K562 (cell line): ENCODE results near the gene CCDC159. TPM values are rescaled to one million over a fixed set of nuclear protein-coding genes. Genes with fewer than 3 reads are reported as not detected.
A peak's percentile ranks its signal among the peaks of the same experiment; 100 is the strongest.

Experiments
- MGA ChIP-seq: fragments of 450-650 bp; IDR thresholded peaks from 2 replicates; pipeline ENCODE4 v1.6.1; 2016; ENCODE audit warnings: mild to moderate bottlenecking, moderate library complexity
- MITF ChIP-seq: IDR thresholded peaks from 2 replicates; pipeline ENCODE4 v1.6.1; 2014; ENCODE audit warnings: antibody characterized with exemption
- PHF20 ChIP-seq: fragments of 450-650 bp; IDR thresholded peaks from 2 replicates; pipeline ENCODE4 v1.6.1; 2018; ENCODE audit not compliant: partially characterized antibody
- POLR3A ChIP-seq: IDR thresholded peaks from 2 replicates; pipeline ENCODE4 v1.6.1; 2011; ENCODE audit warnings: borderline replicate concordance, mild to moderate bottlenecking, moderate library complexity; ENCODE audit not compliant: insufficient read length, insufficient read depth; ENCODE audit errors: extremely low read depth
- POLR3G ChIP-seq: IDR thresholded peaks from 2 replicates; pipeline ENCODE4 v1.6.1; 2011; ENCODE audit not compliant: insufficient read length, insufficient replicate concordance; ENCODE audit errors: extremely low read depth
- XRCC3 ChIP-seq: fragments of 450-650 bp; IDR thresholded peaks from 2 replicates; pipeline ENCODE4 v1.6.1; 2017; ENCODE audit warnings: mild to moderate bottlenecking, moderate library complexity
- ZNF589 ChIP-seq: fragments of 200-800 bp; sonication (Bioruptor generic); IDR thresholded peaks from 2 replicates; pipeline ENCODE4 v1.6.1; 2016; ENCODE audit warnings: low read depth, missing genetic modification characterization, missing compliant biosample characterization
- ZNF592 ChIP-seq: fragments of 450-650 bp; IDR thresholded peaks from 2 replicates; pipeline ENCODE4 v1.6.1; 2017; ENCODE audit warnings: antibody characterized with exemption, mild to moderate bottlenecking
- ZNF76 ChIP-seq: fragments of 250-450 bp; sonication (Bioruptor Pico); IDR thresholded peaks from 2 replicates; pipeline ENCODE4 v1.4.0; 2020; ENCODE audit warnings: mild to moderate bottlenecking, moderate library complexity, borderline replicate concordance
- polyA plus RNA-seq, 8 experiments: library from polyadenylated mRNA; depleted of rRNA in 4 of 8; stranded (reverse) in 5 of 8; unstranded in 3 of 8; fragments of >200 nt; fragmentation: Nextera tagmentation in 2 of 8; fragmentation: Illumina TruSeq in 1 of 8; extraction: Ambion mirVana in 2 of 8; extraction: Trizol in 1 of 8; gene quantifications; 2 replicates each; pipeline versions ENCODE4 v1.2.1 to v1.2.3, GENCODE V29; 2011 to 2014; ENCODE audit warnings: inconsistent platforms in 1 of 8, missing spikeins in 1 of 8
- total RNA-seq, 7 experiments: library from RNA; depleted of rRNA in 6 of 7; stranded (reverse); fragments of >200 nt in 6 of 7; fragmentation: Illumina TruSeq in 2 of 7; extraction: Trizol in 2 of 7; gene quantifications; 2 replicates each; pipeline versions ENCODE4 v1.2.1 to v1.2.3, GENCODE V29; 2011 to 2021; ENCODE audit warnings: low replicate concordance in 1 of 7

Gene CCDC159
- total and polyA plus RNA-seq, 9 of the 15 experiments (the other 6 are each of a cell fraction or from before 2014, with no cell fraction given), result 0.68 to 10.1 (median 4.7) TPM

GRCh38 chr19:11377237-11377636 lies 30.9 kb downstream of the CCDC159 start (continued):
- TF ChIP-seq MGA (no peak), PHF20 (peak; percentile 91), ZNF592 (no peak), MITF (no peak), ZNF76 (CRISPR knock-in tag) (no peak), POLR3G (no peak), ZNF589 (CRISPR knock-in tag) (0 out of 2 replicates have a peak, but pooled peaks have one; percentile 68), POLR3A (no peak), XRCC3 (no peak)
